Frontal cortex (tissue), 4 donors: ENCODE data around the gene CYS1. TPM values are rescaled to one million over a fixed set of nuclear protein-coding genes. Genes with fewer than 3 reads are reported as not detected.
"Not testable (repeated sequence)": the region's sequence is repeated elsewhere in the genome, so short reads cannot be mapped to it uniquely, and the experiment has no call there.

ENCODE experiments used
- DNase-seq, 2 donors: peaks; one replicate each; pipeline ENCODE4 v3.0.0; 2012; ENCODE audit warnings: low spot score in 2 of 2
- FAIRE-seq: peaks from 2 replicates; lab custom pipeline; 2012; peaks lifted over from hg19 to GRCh38; lab: Jason Lieb, UNC
- total RNA-seq: library from RNA; depleted of rRNA; stranded (reverse); fragments of >200 nt; gene quantifications from one replicate; pipeline ENCODE4 v1.2.3, GENCODE V29; 2014
- donor health status: control.
- donor health status: control.
- donor health status: control.

Gene CYS1
- total RNA-seq, 1 donor from 2014 or later, result 0.82 TPM

- DNase-seq (no peak), FAIRE-seq (no peak)
These were observed 45.2 kb downstream of the CYS1 start for GRCh38 chr2:10035053-10035422.

GRCh38 chr2:10034333-10035052, 45.7 kb downstream of the CYS1 start:
- FAIRE-seq (no peak), DNase-seq (no peak)

GRCh38 chr2:10033251-10034006, 46.8 kb downstream of the CYS1 start:
- FAIRE-seq (no peak), DNase-seq (no peak)

DNA sequence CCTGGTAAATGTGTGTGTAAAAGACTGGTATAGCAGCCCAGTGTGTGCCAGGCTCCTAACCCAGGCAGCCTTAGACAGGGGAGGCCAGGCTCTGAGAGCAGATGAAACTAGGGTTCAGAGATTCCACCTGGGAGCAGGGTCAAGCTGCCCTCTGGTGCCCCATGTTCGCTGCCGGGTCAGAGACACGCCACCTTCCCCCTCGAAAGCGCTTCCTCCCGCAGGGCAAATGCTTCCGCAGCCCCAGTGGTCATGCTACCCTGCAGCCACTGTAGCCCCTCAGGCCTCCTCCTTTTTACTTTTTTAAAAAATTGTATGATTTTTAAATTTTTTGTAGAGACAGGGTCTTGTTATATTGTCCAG, 47.5 kb downstream of the CYS1 start:
- no peak for FAIRE-seq

GRCh38 chr2:10031886-10032745, 48.1 kb downstream of the CYS1 start:
- DNase-seq, result no peak
- no peak for FAIRE-seq

More for the DNA sequence above, 47.5 kb downstream of the CYS1 start:
- no peak for DNase-seq

GRCh38 chr2:10030798-10031197, 49.4 kb downstream of the CYS1 start:
- not testable (repeated sequence) for DNase-seq, FAIRE-seq

DNA sequence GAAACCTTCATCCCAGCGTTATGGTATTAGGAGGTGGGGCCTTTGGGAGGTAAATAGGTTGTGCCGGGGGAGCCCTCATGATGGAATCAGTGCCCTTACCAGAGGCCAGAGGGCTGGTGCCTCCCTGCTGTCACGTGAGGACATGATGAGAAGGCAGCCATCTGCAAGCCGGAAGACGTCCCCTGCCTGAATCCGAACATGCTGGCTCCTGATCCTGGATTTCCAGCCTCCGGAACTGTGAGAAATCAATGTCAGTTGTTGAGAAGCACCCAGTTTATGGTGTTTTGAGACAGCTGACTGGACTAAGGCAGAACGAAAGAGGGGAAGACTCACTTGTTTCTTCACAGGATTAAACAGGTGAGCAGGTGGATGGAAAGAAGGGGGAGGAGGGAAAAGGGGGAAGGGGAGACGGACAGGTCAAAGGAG, 49.9 kb downstream of the CYS1 start:
- FAIRE-seq (no peak), DNase-seq (no peak)

DNA sequence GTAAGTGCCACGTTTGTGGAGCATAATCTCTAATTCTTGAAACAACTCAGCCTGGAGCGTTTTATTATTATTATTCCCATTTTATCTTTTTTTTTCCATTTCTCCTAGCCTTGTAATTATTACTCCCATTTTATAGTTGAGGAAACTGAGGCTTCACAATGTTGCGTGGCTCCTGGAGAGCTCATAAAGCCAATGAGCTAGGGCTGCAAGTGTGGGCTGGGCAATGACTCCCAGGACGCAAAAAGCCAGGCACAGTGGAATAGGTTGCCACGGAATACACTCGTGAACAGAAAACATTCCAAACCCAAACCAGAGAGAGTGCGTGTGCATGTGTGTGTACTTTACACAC, 50.4 kb downstream of the CYS1 start:
- FAIRE-seq (no peak), DNase-seq (no peak)

DNA sequence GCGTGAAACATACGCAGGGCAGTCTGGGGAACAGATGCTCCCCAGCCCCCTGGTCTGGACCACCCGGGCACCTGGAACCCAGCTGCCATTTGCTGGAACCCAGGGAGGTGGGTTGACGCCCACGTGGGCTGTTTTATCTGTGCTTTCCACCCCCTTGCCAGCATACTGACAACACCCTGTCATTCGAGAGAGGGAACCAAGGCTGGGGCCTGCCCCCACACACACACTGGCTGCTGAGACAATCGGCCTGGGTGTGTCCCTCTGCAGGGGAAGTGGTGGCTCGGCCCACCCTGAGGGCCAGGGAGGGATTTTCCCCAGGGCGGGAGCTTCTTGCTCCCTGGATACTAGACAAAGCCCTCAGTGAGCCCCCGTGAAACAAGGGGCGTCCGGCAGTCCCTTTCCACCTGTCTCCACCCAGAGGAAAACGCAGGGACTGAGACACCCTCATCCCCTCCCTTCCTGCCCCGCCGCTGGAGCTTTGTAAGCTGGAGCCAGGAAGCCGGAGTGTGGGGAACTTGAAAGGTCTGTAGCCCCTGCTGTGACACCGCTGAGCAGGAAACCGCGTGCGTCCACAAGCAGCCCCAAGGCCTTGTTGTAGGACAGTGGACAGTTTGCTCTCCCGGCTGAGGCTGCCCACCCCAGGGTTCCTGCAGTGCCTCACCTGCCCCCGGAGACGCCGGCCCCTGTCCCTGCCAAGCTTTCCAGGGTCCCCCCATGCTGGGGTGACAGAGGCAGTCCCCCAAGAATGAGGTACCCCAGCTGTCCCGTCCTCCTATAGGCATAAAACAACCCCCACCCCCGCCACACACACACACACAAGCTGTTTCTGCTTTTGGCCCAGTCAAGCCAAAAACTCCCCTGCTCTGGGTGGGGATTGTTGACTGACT, 51.0 kb downstream of the CYS1 start:
- DNase-seq (peak in 1 of 2 donors; percentile 64), FAIRE-seq (no peak)

DNA sequence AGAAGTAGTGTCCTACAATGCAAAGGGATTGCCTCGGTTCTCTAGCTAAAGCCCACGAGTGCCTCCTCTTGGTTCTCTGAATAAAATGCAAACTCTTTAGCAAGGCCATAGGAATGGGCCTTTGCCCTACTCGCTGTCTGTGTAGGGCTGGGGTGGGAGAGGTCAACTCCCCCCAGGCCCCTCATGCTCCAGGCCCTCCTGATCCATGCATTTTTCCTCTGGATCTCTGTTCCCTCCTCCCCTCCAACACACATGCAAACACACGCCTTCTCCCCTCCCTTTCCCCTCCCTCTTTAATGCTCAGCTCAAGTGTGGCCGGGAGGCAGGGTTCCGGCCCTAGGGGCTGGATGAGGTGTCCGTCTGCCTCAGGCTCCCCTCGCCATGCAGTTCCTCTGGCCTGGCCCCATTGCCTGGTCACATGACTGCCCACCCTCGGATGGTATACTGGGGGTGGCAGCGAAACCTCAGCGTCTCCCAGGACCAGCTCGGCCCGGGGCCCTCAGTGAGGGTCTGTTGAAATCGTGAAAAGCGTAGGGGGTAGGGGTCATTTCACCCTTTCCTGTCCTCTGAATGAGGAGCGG, 51.7 kb downstream of the CYS1 start:
- DNase-seq, result no peak
- no peak for FAIRE-seq

DNA sequence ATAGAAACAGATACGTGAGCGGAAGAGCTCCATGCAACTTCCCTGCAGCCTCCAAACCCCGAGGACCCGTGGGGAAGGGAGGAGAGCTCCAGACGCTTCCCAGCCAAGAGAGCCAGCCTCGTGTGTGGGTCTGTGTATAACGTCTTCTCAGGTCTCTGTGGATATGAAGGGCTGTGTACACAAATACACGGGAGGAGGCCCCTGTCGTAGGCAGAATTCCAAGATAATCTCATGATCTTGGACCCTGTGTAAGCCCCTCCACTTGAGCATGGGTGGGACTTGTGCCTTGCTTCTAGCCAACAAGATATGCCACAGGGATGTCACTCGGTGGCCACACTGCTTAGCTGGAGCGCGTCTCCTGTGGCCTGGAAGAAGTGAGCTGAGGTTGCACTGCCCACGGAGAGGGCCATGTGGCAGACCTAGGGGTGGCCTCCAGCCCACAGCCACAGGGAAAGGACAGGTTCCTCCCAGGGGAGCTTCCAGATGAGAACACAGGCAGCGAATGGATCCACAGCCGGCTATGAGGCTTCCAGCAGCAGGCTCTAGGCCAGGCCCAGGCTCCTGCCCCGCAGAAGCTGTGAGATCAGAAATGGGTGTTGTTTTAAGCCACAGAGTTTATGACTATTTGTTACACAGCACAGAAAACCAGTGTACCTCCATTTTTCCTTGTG, 52.4 kb downstream of the CYS1 start:
- DNase-seq (no peak), FAIRE-seq (no peak)

- no peak for DNase-seq
- FAIRE-seq, result no peak
These were observed 53.2 kb downstream of the CYS1 start for GRCh38 chr2:10026940-10027569.

DNA sequence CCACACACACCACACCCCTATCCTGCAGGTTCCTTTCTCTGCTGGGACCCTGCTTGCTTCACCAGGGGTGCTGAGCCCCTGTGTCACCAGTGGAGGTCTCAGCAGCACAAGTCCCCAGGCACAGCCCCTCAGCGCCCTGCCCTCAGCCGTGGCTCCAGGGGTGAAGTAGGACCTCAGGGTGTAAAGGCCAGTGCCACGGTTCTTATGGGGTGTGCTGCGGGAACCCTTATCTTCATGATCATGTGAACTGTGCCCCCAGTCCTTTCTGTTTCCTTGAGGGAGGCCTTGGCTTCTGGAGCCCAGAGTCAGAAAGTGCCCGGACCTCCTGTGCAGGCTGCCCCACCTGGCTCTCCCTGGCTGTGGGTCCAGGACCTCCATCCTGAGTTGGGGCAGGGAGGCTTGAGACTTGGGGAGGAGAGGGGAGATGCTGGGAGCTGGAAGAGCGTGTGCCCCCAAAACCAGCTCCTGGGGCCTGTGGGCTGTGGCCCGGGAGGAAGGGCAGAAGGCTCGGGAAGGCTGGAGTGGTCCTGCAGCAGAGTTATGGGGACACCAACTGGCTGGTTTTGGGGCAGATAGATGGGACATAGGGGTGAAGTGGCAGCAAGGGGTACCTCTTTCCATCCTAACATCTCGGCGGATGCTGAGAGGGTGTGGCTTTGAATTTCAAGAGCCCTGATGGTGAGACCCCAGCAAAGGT, 57.1 kb downstream of the CYS1 start:
- no peak for DNase-seq
- FAIRE-seq, result no peak

- no peak for FAIRE-seq
- no peak for DNase-seq
These were observed 57.8 kb downstream of the CYS1 start for GRCh38 chr2:10022445-10022844.

- DNase-seq (no peak), FAIRE-seq (no peak)
These were observed 58.2 kb downstream of the CYS1 start for GRCh38 chr2:10022041-10022421.

DNA sequence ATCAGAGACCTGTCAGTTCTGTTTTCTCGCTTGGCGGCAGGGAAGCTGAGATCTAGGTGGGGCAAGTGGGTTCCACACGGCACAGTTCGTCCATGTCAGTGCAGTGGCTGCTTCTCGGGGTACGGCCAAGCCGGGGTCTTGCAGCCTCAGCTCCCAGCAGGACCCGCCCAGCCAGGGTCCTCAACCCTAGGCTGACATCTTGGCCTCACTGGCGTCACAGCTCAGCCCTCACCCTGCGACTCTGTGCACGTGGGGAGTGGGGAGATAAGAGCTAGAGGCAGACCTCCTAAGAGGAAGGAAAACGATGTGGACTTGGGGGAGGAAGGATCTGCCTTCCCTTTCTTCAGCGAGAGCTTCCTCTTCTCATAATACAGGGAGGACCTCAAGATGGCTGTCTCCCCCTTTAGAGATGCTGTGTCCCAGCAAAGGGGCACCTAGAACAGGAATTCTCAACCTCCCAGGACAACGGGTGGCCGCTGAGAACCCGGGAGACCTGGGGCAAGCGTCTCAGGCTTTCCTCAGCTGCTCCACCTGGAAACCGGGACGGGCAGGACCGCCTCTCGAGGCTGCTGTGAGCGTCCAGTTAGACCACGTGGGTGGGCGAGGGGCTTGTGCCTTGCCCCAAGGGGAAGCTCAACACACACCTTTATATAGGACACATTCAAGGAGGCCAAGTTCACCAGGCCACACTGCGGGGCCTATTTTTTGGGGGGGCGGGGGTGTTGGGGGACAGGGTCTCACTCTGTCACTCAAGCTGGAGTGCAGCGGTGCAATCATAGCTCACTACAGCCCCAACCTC, 60.4 kb downstream of the CYS1 start:
- DNase-seq (no peak), FAIRE-seq (no peak)

GRCh38 chr2:10019174-10019573, 61.0 kb downstream of the CYS1 start:
- no peak for DNase-seq
- no peak for FAIRE-seq
